COR-L47 (cell line): ENCODE measurements around the gene RNF130.
"Not testable (repeated sequence)": the region's sequence is repeated elsewhere in the genome, so short reads cannot be mapped to it uniquely, and the experiment has no call there.

Experiments used
- DNase-seq: peaks from one replicate; lab custom pipeline; 2025; lab: John Stamatoyannopoulos, UW

Gene RNF130

DNA sequence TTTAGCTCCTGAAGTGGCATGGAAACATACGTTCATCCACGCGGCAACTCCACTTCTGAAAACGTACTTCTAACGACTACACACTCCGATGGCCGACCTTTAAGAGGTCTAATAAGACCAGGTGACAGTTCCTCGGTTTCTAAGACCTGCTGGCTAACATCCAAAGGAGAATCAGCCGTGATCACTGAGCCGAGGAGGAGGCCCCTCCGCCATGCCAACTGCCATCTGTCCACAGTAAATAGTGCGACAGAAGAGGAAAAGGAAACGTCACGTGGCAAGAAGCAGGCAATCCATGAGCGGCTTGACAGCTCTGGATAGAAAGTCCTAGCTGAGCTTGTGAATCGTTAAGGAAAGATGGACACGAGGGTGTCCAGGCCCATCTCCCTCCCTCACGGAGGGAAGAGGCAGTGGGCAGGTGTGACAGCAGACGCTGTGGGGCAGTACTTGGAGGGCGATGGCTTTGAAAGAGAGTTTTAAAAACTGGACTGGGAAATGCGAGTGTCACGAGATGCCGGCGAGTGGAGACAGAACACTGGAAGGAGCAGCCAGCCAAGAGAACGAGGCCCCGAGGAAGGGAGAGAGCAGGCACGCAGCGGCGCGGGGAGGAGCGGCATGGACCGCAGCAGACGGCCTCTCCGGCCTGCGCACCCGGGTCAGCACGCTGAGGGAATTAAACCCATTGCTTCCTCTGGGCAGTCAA lies 97.2 kb downstream of the RNF130 start:
- DNase-seq = no peak

DNA sequence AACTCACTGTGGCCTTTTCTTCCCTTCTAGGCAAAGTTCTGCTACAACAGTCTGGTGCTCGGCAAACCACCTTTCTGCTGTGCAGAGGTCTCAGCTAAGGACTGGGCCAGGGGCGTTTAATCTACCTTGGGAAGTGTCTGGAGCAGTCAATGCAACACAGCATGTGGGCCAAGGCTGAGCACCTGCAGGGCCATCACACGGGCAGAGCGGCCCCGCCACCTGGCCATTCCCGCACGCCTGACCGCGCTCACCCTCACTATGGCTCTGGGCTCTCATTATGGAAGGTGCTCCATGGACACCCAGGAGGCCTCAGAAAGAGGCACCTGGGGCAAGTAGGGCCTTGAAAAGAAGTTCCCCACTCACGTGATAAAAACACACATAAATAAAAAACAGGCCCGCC lies 98.2 kb downstream of the RNF130 start:
- DNase-seq = no peak

DNA sequence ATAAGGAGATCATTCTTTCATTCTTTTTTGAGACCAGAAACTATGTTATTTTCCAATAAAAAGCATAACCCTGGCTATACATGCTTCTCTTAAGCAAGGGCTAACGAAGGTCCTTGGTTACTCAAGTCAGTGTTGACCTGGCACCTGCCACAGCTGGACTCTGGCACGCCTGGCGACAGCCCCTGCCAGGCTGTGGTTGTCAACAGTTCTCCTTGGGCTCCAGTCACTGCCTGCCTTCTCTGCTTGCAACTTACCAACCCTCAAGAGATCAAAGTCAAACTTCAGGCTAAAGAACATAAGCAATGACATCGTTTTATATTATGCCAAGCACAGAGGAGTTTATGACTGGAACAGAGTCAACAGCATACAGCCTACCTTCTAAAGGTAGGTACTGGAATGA lies 102.4 kb downstream of the RNF130 start:
- DNase-seq = no peak

DNA sequence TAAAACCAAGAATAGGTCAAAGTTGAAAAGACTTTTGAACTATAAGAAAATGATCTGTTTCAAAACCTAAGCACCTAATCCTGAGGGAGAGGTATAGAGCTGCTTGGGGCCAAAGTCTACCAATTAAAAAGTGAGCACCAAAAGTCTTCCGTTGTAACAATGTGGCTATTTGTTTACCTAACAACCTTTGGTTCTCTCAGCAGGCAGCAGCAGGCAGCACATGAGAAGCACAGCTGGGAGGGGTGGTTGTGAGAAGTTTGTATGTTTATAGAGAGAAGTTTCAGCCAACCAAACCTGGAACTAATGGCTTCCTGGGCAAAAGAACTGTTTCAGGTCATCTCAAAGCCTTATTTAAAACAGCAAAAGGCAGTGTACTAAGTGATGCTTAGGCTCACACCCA lies 104.1 kb downstream of the RNF130 start:
- no peak for DNase-seq

DNA sequence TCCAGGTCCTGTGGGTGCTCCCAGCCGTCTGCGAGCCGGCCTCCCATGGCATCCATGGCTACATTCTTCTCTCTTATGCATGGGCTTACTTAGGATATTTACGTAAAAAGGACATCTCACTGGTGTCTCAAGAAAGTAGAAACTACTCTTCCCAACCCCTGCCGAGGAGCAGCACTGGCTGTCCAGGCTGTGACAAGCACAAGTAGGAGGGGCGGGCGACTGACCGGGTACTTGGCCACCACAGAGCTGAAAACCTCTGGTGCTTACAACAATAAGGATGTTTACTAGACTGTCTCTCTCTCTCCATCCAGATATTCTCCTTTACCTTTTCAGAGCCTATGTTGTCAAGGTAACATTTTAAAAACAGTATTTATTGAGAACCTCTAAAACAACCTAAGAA lies 107.5 kb downstream of the RNF130 start:
- no peak for DNase-seq

DNA sequence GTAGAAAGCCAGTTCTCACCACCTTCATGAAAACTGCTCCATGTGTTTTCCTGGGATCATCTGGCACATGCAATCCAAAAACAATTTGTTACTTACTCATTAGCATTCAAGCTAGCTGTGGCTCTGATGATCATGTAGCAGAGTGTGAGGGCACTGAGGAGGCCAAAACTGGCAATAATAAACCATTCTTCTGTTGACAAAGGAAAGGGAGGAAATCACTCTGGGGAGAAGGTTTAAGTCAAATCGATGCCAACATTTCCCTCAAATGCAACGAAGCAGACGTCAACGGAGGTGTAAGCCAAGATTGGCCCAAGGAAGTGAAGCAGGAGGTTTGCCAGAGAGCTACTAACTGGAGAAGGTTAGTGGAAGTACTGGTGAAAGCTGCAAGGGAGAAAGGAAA lies 108.2 kb downstream of the RNF130 start:
- DNase-seq = no peak

DNA sequence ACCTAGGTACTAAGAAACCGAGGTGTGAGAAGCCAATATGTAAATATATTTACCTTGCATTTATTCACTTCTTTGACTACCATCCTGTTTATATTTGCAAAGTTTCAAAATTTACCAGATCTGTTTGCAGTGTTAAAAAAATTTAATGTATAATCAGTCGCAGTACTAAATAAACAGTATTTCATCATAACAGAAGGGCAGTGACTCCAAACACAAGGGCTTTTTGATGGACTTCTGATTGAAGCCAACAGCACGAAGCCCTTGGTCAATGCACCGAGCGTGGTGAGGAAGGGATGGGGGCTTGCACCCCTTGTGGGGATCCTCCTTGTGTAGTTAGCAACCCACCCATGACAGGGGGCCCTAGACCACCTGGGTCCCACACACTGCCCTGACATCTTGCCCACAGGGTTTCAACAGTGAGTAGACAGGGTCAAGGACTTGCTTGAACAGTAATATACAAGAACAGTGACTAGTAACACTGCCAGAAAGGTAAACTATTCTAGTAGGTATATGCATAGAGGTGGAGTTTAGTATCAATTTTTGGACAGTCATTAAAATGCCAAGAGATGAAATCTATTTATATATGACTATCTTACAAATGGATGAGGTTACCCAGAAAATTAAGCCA lies 111.2 kb downstream of the RNF130 start:
- no peak for DNase-seq

DNA sequence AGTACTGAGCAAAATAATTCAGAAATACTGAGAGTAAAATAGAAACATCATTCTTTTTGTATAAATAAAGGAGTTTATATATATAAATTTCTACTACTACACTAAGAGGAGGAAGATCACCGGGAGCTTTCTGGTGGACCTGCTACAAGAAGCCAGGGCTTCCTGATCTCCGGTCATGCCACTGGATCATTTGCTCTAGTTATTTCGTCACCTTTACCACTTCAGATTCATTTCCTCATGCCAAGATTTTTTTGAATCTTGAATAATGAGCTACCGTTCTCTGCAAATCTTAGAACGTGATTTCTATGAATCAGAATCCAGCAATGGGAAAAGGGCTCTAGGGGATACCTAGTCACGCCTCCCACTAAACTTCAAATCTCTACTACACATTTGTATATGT lies 111.9 kb downstream of the RNF130 start:
- DNase-seq = no peak

DNA sequence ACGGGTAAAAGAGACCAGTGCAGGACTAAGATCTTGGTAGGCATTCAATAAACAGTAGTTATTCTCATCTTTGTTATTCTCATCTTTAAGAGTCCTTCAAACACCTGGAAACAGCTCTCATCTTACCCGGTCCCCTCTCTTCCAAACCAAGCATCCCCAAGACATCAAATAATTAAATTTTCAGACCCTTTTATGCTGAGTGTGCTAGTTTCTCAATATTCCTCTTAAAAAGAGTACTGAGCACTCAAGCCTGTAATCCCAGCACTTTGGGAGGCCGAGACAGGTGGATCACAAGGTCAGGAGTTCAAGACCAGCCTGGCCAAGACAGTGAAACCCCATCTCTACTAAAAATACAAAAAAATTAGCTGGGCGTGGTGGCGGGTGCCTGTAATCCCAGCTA lies 112.4 kb downstream of the RNF130 start:
- DNase-seq = not testable (repeated sequence)

DNA sequence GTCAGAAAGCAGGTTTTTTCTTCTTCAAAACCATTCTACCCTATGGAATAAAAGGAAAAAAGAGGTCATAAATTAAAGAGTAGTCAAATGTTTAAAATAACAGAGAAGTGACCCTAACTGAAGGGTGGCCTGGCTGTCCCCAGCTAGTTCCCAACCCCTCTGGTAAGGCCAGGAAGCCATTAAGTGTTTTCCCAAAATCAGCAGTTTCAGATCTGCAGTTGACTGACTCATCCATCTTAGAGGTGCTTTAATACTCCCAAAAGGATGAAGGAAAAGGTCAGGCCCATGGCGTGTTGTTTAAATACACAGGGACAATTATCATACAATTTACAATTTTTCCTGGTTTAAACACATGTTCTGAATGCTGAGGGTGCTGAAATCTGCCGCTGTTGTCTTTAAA lies 115.9 kb downstream of the RNF130 start:
- no peak for DNase-seq

DNA sequence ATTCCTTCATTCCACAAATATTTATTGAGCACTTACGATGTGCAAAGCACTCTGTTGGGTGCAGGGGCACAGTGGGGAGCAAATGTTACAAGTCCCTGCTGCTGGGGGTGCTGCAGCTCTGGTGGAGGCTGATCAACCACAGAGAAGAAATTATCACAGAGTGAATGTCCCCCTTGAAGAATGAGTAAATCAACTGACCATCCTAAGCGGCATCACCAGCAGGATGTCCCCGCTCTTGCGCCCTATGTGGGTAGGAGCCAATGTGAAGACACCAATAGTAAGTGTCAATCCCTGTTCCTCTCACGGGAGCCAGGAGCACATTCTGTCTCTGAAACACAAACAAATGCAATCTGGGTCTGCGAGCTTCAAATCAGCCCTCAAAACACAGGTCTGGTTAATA lies 116.5 kb downstream of the RNF130 start:
- DNase-seq = no peak

DNA sequence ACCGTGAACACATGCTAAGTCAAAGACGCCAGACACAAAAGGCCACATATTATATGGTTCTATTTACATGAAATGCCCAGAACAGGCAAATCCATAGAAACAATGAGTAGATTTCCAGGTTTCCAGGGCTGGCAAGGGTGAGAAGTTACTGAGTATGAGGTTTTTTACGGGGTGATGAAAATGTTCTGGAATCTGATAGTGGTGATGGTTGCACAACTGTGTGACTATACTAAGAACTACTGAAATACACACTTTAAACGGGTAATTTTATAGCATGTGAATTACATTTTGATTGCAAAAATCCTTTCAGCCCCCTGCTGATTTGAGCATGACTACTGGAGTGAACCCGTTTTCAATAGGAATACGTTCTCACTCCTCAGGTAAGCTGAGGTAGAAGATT lies 117.1 kb downstream of the RNF130 start:
- DNase-seq = no peak

DNA sequence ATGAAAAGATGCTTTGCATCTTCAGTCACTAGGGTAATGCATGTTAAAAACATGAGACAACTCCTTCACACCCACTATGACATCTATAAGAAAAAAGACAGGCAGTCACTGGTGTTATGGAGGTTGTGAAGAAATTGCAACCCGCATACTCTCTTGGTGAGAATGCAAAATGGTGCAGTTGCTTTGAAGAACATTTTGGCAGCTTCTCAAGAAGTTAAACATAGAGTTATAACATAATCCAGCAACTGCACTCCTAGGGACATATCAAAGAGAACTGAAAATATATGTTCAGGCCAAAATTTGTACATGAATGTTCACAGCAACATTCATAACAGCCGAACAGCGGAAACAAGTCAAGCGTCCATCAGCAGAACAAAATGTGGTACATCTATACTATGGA lies 117.6 kb downstream of the RNF130 start:
- no peak for DNase-seq

DNA sequence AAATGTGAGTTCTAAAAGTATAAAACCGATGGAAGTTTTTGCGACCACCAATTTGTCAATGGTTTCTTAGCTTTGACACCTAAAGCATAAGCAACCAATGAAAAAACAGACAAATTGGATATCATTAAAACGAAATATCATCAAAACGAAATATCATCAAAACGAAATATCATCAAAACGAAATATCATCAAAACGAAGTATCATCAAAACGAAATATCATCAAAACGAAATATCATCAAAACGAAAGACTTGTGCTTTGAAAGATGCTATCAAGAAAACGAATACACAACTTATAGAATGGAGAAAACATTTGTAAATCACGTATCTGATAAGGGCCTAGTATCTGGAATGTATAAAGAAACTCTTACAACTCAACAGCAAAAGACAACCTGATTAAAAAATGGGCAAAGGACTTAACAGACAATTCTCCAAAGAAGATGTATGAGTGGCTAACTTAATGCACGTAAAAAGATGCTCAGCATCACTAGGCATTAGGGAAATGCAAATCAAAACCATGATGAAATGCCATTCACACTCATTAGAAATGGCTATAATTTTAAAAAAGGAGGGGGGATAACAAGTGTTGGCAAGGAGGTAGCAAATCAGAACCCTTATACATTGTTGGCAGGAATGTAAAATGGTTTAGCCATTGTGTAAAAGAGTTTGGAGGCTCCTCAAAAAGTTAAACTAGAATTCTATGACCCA lies 134.4 kb downstream of the RNF130 start:
- no peak for DNase-seq

DNA sequence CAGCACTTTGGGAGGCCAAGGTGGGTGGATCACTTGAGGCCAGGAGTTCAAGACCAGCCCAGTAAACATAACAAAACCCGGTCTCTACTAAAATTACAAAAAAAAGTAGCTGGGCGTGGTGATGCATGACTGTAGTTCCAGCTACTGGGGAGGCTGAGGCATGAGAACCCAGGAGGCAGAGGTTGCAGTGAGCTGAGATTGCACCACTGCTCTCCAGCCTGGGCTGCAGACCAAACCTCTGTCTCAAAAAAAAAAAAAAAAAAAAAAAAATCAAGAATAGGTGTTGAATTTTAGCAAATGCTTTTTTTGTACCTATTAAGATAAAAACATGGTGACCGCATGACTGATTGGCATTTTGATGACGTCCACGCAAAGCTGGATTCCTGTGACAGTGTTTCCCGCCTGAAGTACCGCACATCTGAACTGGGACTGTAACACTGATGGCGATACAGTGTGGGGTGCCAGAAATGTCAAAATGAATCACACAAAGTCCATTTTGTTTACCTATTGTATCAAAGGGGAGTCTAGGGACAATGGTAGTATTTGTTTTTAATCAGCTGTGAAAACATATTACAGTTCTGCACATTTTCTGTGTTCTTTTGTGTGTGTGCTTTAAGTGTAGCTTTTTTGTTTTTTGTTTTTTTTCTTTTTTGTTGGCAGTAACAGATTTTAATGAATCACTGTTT lies 140.6 kb downstream of the RNF130 start:
- no peak for DNase-seq

DNA sequence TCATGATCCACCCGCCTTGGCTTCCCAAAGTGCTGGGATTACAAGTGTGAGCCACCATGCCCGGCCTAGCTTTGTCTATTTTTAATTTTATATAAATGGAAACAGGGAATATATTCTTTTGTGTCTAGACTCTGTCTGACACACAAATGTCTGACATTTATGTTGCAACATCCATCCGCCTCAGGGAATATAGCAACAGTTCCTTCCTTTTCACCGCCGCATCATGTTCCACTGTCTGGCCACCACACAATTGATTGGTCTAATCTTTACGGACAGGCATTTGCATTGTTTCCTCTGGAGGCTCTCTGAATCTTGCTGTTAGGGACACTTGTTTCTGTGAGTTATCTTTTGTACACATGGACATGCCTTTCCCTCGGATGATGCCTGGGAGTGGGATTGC lies 143.7 kb downstream of the RNF130 start:
- DNase-seq = no peak

DNA sequence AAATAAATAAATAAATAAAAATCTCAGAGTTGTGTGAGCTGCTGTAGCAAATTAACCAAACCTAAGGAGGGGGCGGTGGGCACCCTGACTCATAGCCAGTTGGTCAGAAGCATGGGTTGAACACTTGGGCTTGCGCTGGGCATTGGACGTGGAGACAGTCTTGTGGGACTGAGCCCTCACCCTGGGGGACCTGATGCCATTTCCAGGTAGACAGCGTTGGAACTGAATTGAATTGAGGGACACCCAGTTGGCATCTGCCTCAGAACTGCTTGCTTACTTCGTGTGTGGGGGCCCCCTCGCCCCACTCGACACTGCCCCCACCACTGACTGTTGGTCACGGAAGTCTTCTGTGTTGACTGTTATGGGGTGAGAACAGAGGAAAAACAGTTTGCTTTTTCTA lies 144.9 kb downstream of the RNF130 start:
- no peak for DNase-seq

DNA sequence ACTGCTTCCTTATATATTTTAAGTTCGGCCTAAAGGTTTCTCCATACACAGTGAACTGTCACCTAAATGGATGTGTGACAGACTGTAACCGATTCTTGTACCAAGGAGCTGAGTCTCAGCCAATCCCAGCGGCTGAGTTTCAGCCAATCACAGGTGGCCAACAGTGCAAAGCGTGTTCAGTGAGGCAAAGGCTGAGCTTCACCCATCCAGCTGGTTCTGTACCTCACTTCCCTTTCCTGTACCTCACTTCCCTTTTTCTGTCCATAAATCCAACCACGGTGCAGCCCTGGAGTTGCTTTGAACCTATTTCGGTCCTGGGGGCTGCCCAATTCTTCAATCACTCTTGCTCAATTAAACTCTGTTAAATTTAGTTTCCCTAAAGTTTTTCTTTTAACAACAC lies 148.1 kb downstream of the RNF130 start:
- no peak for DNase-seq

DNA sequence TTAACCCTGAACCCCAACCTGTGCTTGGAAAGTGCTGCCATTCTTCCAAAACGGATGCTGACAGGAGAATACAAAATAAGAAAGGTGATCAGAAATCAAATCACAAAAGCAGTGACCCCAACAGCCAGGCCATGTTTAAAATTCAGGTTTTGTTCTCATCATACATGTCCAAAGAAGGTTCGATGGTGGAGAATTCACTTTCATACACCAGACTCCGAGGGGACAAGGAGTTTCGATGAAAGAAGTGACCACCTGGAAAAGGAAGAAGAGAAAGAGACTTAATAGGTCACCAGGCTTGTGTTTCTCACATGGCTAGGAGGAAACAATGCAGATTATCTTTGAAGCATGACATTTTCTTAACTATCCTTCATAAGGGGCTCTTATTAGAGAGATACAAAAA lies 151.4 kb downstream of the RNF130 start:
- DNase-seq = no peak

DNA sequence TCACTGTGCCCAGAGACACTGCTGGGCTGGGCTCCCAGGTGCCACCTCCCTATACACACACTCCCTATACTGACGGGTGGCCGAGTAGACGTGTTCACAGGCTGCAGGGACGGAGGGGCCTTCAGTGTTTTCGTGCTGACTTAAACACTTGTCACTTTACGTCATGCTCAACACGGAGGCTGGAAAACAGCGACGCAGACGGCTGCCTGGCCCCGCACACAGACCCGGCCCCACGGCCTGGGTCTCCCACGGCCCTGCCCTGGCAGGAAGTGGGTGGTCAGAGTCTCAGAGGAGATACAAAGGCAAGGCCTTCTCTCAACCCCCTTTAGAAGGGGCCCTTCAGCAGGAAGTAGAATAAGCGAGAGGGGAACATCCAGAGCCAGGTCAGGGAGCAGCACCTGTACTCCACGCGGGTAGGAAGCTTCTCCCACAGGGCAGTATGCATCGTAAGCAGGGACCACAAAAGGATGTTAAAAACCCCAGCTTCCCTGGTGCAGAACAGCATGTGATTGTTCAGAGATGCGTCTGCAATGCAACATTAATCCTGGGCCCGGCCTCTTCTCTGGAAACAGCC lies 152.0 kb downstream of the RNF130 start:
- no peak for DNase-seq

DNA sequence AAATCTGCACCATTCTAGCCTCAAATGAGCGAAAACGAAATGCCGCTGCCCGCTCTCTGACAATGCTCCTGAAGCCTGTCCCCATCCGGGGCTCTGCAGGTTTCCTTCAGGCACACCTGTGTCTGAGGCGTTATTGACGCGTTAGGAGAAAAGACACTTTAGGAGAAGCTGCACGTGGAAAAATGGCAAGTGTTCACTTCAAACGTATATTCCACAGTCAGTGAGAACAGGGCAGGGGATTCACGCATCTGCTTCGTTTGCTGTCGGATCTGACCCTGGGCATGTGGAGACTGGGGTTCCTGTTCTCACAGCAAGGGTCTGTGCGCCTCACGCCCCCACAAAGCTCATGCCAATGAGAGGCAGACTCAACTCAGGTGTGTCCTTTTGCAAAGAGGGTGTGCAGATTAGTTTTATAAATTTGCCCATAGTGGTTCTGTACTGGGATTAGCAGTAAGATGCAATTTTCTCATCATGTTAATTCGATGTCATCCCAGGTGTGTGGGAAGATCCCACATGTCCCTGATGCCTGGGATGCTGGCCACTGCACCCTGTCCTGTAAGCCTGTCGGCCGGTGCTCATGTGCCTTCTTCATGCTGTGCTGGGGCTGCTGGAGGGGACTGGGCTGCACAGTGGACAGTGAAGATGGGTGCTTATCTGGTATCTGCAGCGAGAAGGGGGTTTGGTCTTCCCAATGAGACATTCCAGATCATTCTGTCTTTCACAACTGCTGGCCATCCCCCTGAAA lies 152.6 kb downstream of the RNF130 start:
- DNase-seq = no peak

DNA sequence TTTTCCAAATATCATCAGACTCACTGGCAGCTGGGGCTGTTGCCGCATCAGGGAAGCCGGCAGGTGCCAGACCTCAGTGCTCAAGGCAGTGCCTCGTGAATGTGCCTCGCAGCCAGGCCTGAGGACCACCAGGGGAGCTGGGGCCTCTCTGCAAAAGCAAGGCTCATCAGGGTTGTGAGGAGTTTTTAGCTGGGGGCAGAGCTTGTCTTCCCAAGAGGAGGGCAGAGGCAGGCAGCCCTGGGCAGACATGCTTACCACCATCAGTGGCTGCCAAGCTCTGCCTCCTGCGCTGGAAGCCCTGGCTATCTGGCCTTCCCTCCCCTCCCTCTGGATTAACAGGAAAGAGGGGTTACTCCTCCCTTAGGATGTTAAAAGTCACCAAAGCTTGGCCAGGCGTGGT lies 155.0 kb downstream of the RNF130 start:
- no peak for DNase-seq
